ENCODE results near the gene SUN5.

Gene SUN5

GRCh38 chr20:32960849-32961731 lies 43.1 kb downstream of the SUN5 start:
- DNase-seq: no peak

- DNase-seq: no peak
These were observed 44.1 kb downstream of the SUN5 start for GRCh38 chr20:32960222-32960518.

DNA sequence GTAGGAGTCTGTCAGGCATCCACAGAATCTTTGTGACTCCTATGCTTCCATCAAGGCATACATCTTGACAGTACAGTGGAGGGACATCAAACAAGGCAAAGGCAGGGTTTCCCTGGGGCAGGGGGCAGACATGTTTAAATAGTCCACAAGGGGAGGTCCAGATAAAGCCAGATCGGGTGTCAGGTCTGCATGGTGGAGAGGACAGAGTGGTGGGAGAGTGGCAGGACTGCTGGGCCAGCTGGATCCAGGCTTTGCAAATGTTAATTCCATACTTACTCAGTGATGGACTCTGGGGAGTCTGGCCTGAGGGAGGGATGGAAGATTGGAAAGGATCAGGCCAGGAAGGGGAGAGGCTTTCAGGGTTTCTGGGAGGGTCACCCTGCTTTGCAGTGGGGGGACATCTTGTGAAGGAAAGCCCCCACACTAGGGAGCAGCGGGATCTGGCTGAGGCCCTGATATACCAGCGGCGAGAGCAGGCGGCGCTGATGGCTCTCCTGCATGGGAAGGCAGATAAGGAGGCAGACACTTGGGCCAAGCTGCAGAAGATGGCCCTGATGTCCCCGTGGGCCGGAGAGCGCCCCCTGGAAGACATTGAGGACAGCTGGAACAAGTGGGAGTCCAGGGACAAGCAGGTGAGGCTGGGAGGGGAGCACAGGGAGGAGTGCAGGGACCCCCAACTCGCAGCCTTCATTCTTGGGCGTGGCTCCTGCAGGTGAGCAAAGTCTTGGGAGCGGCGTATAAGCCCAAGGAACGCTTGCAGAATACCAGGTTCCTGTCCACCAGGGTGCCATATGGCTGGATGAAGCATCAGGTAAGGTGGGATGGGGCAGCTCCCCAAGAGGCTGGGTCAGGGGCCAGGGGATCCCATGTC lies 44.6 kb downstream of the SUN5 start:
- no peak for DNase-seq

DNA sequence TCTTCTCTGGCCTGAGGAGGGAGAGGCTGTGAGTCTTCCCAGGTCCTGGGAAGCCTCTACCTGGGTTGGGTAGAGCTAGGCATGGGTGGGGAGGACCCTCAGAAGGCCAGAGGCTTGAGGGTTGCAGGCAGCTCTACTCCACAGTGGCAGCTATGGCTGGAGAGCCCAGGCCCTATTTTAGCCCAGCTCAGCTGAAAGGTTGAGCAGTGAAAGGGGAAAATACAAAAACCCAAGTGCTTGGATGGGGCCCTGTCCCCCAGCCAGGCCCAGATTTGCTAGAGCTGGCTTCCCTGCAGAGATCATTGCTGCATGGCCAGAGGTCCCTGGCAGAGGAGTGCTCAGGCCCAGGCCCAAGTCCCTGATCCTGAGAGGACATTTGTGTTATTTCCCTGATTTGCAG lies 45.7 kb downstream of the SUN5 start:
- DNase-seq: no peak

GRCh38 chr20:32957459-32957858 lies 46.8 kb downstream of the SUN5 start:
- DNase-seq: no peak

- peak; percentile 22 for DNase-seq
These were observed 53.7 kb downstream of the SUN5 start for GRCh38 chr20:32950539-32950938.

DNA sequence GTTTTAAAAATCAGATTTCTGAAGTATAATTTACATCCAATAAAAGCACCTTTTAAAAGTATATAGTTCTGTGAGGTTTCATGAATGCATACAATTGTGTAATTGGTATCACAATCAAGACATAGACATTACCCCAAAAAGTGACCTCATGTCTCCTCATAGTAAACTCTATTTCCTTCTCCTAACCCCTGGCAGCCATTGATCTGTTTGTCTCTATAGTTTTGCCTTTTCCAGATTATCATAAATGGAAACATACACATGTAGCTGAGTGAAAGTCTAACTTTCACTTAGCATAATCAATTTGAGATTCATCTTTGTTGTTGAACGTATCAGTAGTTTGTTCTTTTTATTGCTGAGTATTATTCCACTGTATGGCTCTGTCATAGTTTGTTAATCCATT lies 57.6 kb downstream of the SUN5 start:
- no peak for DNase-seq

DNA sequence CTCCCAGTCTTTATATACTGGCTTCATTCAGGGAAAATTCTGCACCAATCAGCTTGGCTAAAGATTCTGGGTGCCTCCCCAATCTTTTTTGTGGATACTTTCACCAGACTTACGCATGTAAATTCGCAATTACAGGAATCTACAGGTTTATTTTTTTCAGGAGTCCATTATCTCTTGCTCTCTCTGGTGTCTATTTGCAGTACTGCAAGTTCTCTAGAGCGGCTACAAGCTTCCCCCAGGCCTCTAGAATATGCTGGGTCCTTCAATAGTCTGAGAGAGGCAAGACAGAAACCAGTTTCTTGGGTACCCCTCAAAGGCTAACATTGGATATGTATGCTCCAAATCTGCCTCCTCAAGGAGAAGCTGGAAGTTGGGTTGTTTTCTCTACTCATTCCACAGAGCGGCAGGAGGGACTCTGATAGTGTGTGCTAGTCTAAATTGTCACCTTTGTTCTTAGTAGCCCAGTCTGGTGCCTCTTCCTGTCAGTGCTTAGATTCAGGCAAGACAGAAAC lies 58.5 kb downstream of the SUN5 start:
- DNase-seq: peak; percentile 17

GRCh38 chr20:32943490-32944052 lies 60.7 kb downstream of the SUN5 start:
- no peak for DNase-seq

- no peak for DNase-seq
These were observed 62.9 kb downstream of the SUN5 start for GRCh38 chr20:32941155-32941885.

DNA sequence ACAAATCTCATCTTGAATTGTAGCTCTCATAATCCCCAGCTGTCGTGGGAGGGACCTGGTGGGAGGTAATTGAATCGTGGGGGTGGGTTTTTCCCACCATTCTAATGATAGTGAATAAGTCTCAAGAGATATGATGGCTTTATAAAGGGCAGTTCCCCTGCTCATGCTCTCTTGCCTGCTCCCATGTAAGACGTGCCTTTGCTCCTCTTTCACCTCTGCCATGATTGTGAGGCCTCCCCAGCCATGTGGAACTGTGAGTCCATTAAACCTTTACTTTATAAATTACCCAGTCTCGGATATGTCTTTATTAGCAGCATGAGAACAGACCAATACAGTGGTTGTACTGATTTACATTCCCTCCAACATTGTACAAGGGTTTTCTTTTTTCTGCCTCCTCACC lies 69.7 kb downstream of the SUN5 start:
- DNase-seq: no peak
